Spleen (tissue), 11 donors: ENCODE measurements around the gene RBM23. TPM values are rescaled to one million over a fixed set of nuclear protein-coding genes. Genes with fewer than 3 reads are reported as not detected.
A peak's percentile ranks its signal among the peaks of the same experiment; 100 is the strongest.

ENCODE experiments used
- DNase-seq: peaks from one replicate; pipeline ENCODE4 v3.0.0-alpha.2; 2020
- H3K27ac ChIP-seq, 8 donors: fragments of 200-600 bp; sonication (generic) in 7 of 8; 1 replicate in 4 of 8; 2 replicates in 4 of 8; pipeline versions ENCODE4 v1.5.0 to v1.8.0; 2016 to 2021; ENCODE audit warnings: inconsistent platforms in 4 of 8, mild to moderate bottlenecking in 4 of 8, moderate library complexity in 1 of 8
- H3K27me3 ChIP-seq, 7 donors: fragments of 200-600 bp; sonication (generic) in 6 of 7; replicated peaks in 1 of 7; 1 replicate in 4 of 7; 2 replicates in 3 of 7; pipeline versions ENCODE4 v1.5.0 to v1.8.0; 2016 to 2021; ENCODE audit warnings: inconsistent platforms in 3 of 7, mild to moderate bottlenecking in 1 of 7
- H3K36me3 ChIP-seq, 6 donors: fragments of 200-600 bp; sonication (generic) in 5 of 6; 1 replicate in 4 of 6; 2 replicates in 2 of 6; pipeline versions ENCODE4 v1.5.0 to v1.8.0; 2016 to 2021; ENCODE audit warnings: inconsistent platforms in 2 of 6
- H3K4me1 ChIP-seq, 6 donors: fragments of 200-600 bp; sonication (generic) in 5 of 6; 1 replicate in 3 of 6; 2 replicates in 3 of 6; pipeline versions ENCODE4 v1.5.0 to v1.8.0; 2016 to 2021; ENCODE audit warnings: inconsistent platforms in 3 of 6
- H3K4me3 ChIP-seq, 8 donors: fragments of 200-600 bp; sonication (generic) in 7 of 8; 1 replicate in 4 of 8; 2 replicates in 4 of 8; pipeline versions ENCODE4 v1.5.0 to v1.8.0; 2016 to 2021; ENCODE audit warnings: inconsistent platforms in 4 of 8, mild to moderate bottlenecking in 4 of 8, moderate library complexity in 2 of 8
- H3K9me3 ChIP-seq, 8 donors: fragments of 200-600 bp; sonication (generic) in 7 of 8; 1 replicate in 4 of 8; 2 replicates in 4 of 8; pipeline versions ENCODE4 v1.5.0 to v1.8.0; 2016 to 2021; ENCODE audit warnings: inconsistent platforms in 4 of 8
- POLR2A ChIP-seq, 3 donors: fragments of 450-650 bp; IDR thresholded peaks; one replicate each; pipeline ENCODE4 v1.5.1; 2017; ENCODE audit warnings: antibody characterized with exemption in 3 of 3, mild to moderate bottlenecking in 1 of 3
- POLR2AphosphoS5 ChIP-seq, 3 donors: sonication (generic); formaldehyde crosslinking; IDR thresholded peaks; one replicate each; pipeline ENCODE4 v1.5.1; 2017; ENCODE audit warnings: antibody characterized with exemption in 3 of 3
- WGBS, 5 donors: extraction: QIAGEN DNeasy Blood & Tissue Kit in 3 of 5; methylation state at CpG; one replicate each; pipeline versions ENCODE4 v1.1.5 to v1.1.7; 2013 to 2018; 5-methylcytosine and 5-hydroxymethylcytosine counted together
- intact Hi-C: fragments of 100-400 bp; cut with DNase I; formaldehyde crosslinking; loops from one replicate; pipeline ENCODE4 v1.15.0; 2023; ENCODE audit warnings: low total_unique reads
- polyA plus RNA-seq, 3 donors: library from polyadenylated mRNA; stranded (reverse); fragments of 200-250 nt; gene quantifications; one replicate each; pipeline ENCODE4 v1.2.1, GENCODE V29; 2013
- total RNA-seq, 7 donors: library from RNA; depleted of rRNA in 3 of 7; stranded (reverse); fragments of >200 nt in 3 of 7; fragmentation: NEBNext Ultra II Directional in 4 of 7; extraction: Animal tissue kit (Norgen Biotek cat#: 25700) in 4 of 7; gene quantifications; one replicate each; pipeline versions ENCODE4 v1.1.0 to v1.2.1, GENCODE V29; 2016 to 2021
- TF ChIP-seq, protein P1 (sequence below), 11 experiments: fragments of 200-600 bp in 7 of 11; fragments of 450-650 bp in 4 of 11; sonication (generic) in 4 of 11; IDR thresholded peaks in 8 of 11; conservative IDR thresholded peaks in 3 of 11; 1 replicate in 7 of 11; 2 replicates in 4 of 11; pipeline versions ENCODE4 v1.4.0 to v1.8.0; 2016 to 2021; ENCODE audit warnings: antibody characterized with exemption in 11 of 11, inconsistent platforms in 4 of 11, mild to moderate bottlenecking in 1 of 11
- donor health status: healthy with polysubstance abuse.
- donor health status: DM: no; HTN: no; CAD: no; lungs with moderate emphysema.
- donor health status: DM: no; HTN: no; CAD: no.
- donor health status: Bipolar disorder and iron deficiency.
- donor health status: healthy.
- donor health status: DM: no; HTN: no; CAD: no.
- donor health status: DM: yes; HTN: yes; CAD: no.

Gene RBM23
- total and polyA plus RNA-seq, 10 donors: 19.0 to 875 (median 93.2) TPM

DNA sequence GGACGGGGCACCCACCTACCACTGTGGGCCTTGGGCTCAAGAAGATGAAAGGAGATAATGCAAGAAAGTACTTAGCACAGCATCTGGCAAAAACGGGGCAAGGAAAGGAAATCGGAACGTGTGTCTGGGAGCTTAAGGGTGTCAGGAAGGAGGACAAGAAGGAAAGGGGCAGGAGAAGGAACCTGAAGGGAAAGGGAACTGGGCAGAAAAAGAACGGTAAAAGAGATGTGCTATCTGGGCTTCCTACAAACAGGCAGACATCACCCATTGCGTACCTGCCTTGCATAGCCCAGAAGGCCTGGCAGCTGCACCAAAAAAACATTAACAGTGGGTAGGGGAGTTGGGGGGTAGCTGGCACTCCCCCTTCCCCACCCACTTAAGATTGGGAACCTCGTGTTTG is 36.9 kb downstream of the RBM23 start:
- no peaks in the 10 kb centered on the region for H3K9me3 ChIP-seq
- peaks cover 0 to 19% (median 0%) of the 10 kb centered on the region in 7 donors for H3K27me3 ChIP-seq
- H3K4me1 ChIP-seq: peaks cover 5 to 69% (median 26%) of the 10 kb centered on the region in 6 donors
- TF ChIP-seq POLR2AphosphoS5 (IDR thresholded peaks at IDR 0.05): peak in 1 of 3 donors; percentile 31
- no peak for TF ChIP-seq POLR2A (IDR thresholded peaks at IDR 0.05)
- H3K27ac ChIP-seq: no peak overlapping the region
- 39 to 48% (median 45%) methylated on average over 7 of the region's 7 CpGs for WGBS, 5 donors
- intact Hi-C loops: no loop called here
- H3K36me3 ChIP-seq: peaks cover 3 to 40% (median 25%) of the 10 kb centered on the region in 6 donors
- no peak for DNase-seq
- no peak overlapping the region for H3K4me3 ChIP-seq

DNA sequence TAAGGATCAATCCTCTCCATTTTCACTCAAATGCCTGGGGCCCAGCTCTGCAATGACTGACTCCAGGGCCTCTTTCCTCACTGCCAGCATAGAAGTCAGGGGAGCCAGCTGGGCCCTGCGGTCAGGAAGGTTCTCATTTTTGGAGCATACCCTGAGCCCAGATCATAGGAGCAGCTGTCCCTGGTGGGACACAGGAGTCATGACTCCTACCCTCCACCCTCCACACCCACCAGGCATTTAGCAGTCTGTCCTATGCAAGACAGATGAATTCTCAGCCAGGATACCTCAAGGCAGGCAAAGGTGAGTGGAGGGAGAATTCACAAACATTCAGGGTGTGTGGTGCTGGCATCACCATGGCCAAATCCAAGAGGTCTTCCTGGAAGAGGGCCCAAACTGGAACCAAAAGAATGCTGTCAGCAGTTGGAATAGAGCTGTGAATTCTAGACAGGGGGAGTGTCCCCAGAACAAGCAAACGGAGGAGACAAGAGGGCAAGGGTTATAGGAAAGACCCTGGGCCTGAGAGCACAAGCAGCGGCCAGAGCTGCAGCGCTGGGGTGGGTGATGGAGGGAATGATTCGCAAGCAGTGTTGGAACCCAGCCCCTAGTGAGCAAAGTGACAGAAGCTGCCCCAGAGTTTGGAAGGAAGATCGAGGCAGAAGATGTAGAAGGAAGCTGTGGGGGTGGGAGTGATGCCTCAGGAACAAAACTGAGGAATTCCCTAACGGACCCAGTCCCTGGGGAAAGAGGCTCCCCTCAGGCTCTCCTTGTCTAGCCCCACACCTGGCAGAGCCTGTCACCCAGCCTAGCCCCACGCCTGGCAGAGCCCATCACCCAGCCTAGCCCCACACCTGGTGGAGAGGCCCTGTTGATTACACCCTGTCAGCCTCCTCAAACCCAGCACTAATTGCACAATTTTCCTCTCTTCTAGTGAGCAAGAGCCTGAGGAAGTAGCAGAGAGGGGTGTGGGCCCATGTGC is 40.4 kb downstream of the RBM23 start:
- H3K9me3 ChIP-seq: no peaks in the 10 kb centered on the region
- TF ChIP-seq, protein P1, sequence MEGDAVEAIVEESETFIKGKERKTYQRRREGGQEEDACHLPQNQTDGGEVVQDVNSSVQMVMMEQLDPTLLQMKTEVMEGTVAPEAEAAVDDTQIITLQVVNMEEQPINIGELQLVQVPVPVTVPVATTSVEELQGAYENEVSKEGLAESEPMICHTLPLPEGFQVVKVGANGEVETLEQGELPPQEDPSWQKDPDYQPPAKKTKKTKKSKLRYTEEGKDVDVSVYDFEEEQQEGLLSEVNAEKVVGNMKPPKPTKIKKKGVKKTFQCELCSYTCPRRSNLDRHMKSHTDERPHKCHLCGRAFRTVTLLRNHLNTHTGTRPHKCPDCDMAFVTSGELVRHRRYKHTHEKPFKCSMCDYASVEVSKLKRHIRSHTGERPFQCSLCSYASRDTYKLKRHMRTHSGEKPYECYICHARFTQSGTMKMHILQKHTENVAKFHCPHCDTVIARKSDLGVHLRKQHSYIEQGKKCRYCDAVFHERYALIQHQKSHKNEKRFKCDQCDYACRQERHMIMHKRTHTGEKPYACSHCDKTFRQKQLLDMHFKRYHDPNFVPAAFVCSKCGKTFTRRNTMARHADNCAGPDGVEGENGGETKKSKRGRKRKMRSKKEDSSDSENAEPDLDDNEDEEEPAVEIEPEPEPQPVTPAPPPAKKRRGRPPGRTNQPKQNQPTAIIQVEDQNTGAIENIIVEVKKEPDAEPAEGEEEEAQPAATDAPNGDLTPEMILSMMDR (IDR thresholded peaks at IDR 0.05 in 8 of 11, conservative IDR thresholded peaks at IDR 0.05 in 3 of 11): no peak
- TF ChIP-seq POLR2AphosphoS5 (IDR thresholded peaks at IDR 0.05): peak; percentile 37 to 58 (median 43)
- no peak for DNase-seq
- H3K4me1 ChIP-seq: peaks cover 3 to 75% (median 27%) of the 10 kb centered on the region in 6 donors
- no peak overlapping the region for H3K4me3 ChIP-seq
- H3K36me3 ChIP-seq: peaks cover 11 to 75% (median 60%) of the 10 kb centered on the region in 6 donors
- intact Hi-C loops: no loop called here
- peak overlapping the region in 2 of 8 donors; percentile 5 to 11 for H3K27ac ChIP-seq
- peaks cover 0 to 7% (median 0%) of the 10 kb centered on the region in 7 donors for H3K27me3 ChIP-seq
- WGBS, 5 donors: 73 to 89% (median 78%) methylated on average over 7 to 8 of the region's 8 CpGs

DNA sequence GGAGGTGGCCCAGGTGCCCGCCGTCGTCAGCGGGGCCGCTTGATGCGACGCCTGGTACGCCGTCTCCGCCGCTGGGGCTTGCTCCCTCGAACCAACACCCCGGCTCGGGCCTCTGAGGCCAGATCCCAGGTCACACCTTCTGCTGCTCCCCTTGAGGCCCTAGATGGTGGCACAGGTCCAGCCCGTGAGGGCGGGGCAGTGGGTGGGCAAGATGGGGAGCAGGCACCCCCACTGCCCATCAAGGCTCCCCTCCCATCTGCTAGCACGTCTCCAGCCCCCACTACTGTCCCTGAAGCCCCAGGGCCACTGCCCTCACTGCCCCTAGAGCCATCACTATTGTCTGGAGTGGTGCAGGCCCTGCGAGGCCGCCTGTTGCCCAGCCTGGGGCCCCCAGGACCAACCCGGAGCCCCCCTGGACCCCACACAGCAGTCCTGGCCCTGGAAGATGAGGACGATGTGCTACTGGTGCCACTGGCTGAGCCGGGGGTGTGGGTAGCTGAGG is 41.9 kb downstream of the RBM23 start:
- Histone ChIP-seq H3K36me3 (peaks cover 11 to 82% (median 63%) of the 10 kb centered on the region in 6 donors), H3K4me1 (peaks cover 9 to 71% (median 26%) of the 10 kb centered on the region in 6 donors), H3K27me3 (peaks cover 0 to under 1% (median 0%) of the 10 kb centered on the region in 7 donors), H3K4me3 (no peak overlapping the region), H3K27ac (no peak overlapping the region), H3K9me3 (no peaks in the 10 kb centered on the region)
- DNase-seq: no peak
- 94 to 99% (median 97%) methylated on average over 16 to 22 of the region's 22 CpGs for WGBS, 5 donors
- TF ChIP-seq POLR2A (IDR thresholded peaks at IDR 0.05) (no peak), POLR2AphosphoS5 (IDR thresholded peaks at IDR 0.05) (peak in 1 of 3 donors; percentile 59)
- TF ChIP-seq, protein P1 (IDR thresholded peaks at IDR 0.05 in 8 of 11, conservative IDR thresholded peaks at IDR 0.05 in 3 of 11): no peak
- intact Hi-C loops: no loop called here

DNA sequence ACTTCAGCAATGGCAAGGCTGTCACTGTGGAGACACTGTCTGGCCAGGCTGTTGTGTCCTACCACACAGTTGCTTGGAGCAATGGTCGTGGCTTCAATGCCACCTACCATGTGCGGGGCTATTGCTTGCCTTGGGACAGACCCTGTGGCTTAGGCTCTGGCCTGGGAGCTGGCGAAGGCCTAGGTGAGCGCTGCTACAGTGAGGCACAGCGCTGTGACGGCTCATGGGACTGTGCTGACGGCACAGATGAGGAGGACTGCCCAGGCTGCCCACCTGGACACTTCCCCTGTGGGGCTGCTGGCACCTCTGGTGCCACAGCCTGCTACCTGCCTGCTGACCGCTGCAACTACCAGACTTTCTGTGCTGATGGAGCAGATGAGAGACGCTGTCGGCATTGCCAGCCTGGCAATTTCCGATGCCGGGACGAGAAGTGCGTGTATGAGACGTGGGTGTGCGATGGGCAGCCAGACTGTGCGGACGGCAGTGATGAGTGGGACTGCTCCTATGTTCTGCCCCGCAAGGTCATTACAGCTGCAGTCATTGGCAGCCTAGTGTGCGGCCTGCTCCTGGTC is 43.1 kb downstream of the RBM23 start:
- peak overlapping the region in 1 of 8 donors; percentile 4 for H3K27ac ChIP-seq
- DNase-seq: no peak
- intact Hi-C loops: no loop called here
- peaks cover 11 to 80% (median 63%) of the 10 kb centered on the region in 6 donors for H3K36me3 ChIP-seq
- no peaks in the 10 kb centered on the region for H3K9me3 ChIP-seq
- H3K4me1 ChIP-seq: peaks cover 13 to 72% (median 28%) of the 10 kb centered on the region in 6 donors
- WGBS, 5 donors: 97 to 98% (median 97%) methylated on average over 18 to 20 of the region's 20 CpGs
- H3K4me3 ChIP-seq: no peak overlapping the region
- TF ChIP-seq POLR2AphosphoS5 (IDR thresholded peaks at IDR 0.05): peak in 2 of 3 donors; percentile 20 to 58
- TF ChIP-seq, protein P1 (IDR thresholded peaks at IDR 0.05 in 8 of 11, conservative IDR thresholded peaks at IDR 0.05 in 3 of 11): no peak
- H3K27me3 ChIP-seq: no peaks in the 10 kb centered on the region
